T-helper 1 cell (primary cell): Measurements from ENCODE around the gene ATF7IP.
"Not testable (repeated sequence)": the region's sequence is repeated elsewhere in the genome, so short reads cannot be mapped to it uniquely, and the experiment has no call there.

Experiments used
- DNase-seq, 5 donors: peaks; one replicate each; pipeline ENCODE4 v3.0.0-alpha.2; 2012 to 2020

The ATF7IP gene

GRCh38 chr12:14369311-14369710, 3.8 kb downstream of the ATF7IP start:
- DNase-seq = peak in 1 of 5 donors; percentile 4

DNA sequence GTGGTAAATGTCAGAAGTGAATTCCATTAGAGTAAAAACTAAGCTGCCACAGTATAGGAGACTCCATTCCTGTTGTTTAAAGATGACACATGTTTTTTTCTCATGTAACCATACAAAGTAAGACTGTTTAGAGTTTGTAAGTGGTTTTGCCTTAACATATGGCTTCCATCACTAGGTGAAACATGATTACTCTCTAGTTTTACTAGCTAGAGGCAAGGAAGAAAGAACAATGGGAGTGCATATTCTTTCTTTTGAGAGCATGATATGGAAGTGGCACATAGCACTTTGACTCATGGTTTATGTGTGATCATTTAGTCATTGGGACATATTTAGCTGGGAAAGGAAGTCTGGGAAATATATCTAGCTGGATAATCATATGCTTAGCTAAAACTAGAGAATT, 7.7 kb downstream of the ATF7IP start:
- DNase-seq = no peak

DNA sequence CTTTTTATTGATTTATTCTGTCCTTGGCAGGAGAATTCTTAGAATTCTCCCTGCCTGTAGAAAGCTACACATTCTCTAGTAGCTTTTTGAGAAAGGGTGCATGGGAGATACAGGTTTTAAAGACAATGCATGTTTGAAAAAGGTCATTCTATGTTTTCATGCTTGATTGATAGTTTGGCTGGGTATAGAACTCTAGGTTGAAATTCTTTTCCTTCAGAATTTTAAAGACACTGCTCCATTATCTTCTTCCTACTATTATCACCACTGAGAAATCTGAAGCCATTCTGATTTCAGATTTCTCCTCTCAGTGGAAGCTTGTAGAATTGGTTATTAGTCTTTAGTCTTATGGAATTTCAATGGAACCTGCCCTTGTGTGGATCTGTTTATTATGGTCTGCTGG, 14.0 kb downstream of the ATF7IP start:
- DNase-seq = no peak

GRCh38 chr12:14384783-14385638, 19.5 kb downstream of the ATF7IP start:
- peak; percentile 15 to 96 (median 53) for DNase-seq

DNA sequence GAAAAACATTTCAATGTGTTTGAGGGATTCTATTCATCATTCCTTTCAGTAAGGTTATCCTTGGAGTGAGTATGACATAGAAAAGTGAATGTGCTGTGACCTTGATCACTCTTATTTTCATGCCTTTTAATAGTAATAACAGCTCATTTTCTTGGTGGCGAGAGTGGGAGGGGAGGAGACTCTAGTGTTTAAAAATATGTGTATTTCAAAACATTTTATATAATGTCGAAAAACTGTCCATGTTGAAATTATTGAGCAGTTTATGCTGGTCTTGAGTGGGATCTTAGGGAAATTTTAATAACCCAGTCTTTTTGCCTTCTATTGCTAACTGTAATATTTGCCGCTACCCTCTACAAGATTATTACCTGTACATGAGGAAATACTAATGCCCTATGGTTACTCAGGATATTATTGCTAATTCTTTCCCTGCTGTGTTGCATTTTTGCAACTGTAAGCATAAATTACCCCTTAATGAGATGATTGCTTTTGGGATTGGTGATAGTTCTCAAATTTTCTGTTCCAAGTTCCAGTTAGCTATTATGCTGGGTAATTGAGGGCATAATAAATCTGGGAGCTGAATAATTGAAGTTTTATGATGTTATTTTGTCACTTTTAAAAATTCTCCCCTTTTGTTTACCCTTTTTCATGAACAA, 21.9 kb downstream of the ATF7IP start:
- DNase-seq = no peak

DNA sequence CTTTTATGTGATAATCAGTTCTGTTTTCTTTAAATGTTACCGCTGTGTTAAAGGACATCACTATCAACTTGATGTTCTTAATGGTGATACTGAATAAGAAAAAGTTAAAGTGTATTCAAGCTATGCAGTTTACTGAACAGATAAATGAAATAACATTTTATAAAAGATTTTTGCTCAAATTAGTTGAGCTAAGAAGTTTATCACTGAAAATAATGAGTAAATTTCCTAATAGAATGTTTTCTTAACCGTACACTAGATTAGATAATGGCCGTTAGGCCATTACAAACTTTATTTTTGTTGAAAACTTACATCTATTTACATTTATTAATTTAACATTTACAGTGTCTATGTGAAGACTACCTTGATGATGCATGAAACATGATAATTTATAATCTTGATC, 25.0 kb downstream of the ATF7IP start:
- no peak for DNase-seq

- DNase-seq = no peak
Measured at GRCh38 chr12:14390870-14391530, 25.5 kb downstream of the ATF7IP start.

- DNase-seq = no peak
Measured at GRCh38 chr12:14393751-14394150, 28.3 kb downstream of the ATF7IP start.

DNA sequence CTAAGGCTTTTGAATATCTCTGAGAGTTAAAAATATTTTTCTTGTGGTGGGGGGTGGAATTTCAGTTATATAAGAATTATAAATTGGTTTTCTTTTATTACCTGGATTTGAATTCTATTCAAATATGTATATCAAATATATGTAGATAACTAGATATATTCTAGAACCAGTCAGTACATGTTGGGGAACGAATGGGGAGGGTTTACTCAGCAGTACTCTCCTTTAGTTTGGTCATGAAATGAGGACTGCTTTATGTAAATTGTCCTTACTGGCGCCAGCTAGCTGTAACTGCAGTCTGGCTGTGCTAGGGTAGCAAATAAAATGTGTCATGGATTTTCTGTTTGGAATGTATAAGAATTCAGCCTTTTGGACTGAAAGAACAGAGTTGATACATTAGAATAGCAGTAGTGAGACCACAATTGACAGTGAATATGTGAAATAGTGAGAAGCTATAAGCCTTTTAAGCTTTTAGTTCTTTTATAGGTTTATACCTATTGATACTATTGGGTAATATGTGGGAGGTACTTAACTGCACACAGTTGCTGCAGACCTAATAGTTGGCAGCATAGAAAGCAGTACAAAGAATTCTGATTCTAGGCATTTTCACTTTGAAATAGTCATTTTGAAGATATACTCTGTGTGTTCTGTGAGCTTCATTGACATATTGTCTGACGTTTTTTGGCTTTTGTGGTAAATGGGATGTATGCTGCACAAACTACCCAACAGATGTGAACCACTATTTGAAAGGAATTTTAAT, 29.0 kb downstream of the ATF7IP start:
- DNase-seq = peak in 2 of 5 donors; percentile 27 to 86

DNA sequence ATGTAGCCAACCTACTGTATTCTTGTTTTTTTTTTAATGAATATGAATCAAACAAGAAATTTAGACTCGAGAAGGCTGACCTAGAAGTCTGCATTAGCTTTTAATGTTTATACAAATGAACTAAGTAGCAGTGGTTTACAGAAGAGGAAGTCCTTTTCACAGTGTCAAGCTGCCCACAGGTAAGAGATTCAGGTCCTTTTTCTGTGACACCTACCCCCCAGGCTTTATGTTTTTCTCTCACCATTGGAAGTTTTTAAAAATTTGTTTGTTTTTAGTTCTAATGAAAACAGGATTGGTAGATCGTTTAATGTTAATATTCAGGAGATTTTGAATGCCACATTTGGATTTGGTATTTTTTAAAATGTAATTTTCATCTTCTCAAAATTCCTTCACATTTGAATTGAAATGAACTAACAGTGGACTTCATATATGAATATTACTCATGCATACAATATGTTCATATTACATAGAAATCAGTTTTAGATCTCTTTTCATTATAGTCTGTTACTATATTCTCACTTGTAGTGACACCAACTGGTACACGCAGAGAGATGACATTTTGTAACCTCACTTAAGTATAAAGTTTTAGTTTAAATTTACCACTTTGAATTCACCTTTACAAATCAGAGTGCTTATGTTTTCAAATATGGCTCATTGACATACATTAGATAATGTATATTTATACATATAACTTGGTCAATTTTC, 29.7 kb downstream of the ATF7IP start:
- no peak for DNase-seq

GRCh38 chr12:14396071-14396470, 30.6 kb downstream of the ATF7IP start:
- DNase-seq = peak in 1 of 5 donors; percentile 80

- peak in 1 of 5 donors; percentile 45 for DNase-seq
Measured at GRCh38 chr12:14399871-14400270, 34.4 kb downstream of the ATF7IP start.

- DNase-seq = peak in 1 of 5 donors; percentile 55
Measured at GRCh38 chr12:14400599-14400998, 35.1 kb downstream of the ATF7IP start.

- DNase-seq = not testable (repeated sequence)
Measured at GRCh38 chr12:14401267-14401666, 35.8 kb downstream of the ATF7IP start.

DNA sequence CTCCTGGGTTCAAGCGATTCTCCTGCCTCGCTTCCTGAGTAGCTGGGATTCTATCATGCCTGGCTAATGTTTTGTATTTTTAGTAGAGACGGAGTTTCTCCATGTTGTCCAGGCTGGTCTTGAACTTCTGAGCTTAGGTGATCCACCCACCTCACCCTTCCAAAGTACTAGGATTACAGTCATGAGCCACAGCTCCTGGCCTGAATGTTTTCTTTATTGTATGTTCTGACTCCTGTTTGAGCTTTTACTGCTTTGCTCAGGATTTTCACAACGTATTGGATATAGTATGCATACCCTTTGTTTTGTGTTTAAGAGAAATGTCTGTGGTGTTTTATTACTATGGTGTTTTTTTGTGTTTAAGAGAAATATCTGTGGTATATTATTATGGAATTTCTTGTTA, 37.2 kb downstream of the ATF7IP start:
- no peak for DNase-seq

- DNase-seq = no peak
Measured at GRCh38 chr12:14403293-14403692, 37.8 kb downstream of the ATF7IP start.

DNA sequence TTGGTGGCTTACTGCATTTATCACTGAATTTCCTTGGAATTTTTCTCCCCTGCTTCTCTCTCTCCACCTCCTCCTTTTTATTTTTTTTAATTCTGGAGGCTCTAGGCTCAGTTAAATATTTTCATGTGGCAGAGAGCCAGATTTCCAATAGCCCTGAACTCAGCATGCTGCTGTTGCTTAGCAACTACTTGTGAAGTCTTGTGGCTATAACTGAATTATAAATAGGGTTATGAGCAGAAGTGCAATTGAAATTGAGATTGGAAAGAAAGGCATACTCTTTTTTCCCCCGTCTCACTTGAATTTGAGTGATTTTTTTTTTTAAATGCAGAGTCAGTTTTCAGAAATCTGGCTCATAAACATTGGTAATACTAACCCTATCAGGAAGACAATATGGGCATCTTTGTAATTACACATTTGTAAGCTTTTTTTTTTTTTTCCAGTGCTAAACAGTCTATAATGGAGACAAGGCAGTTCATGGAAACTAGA, 38.3 kb downstream of the ATF7IP start:
- peak in 1 of 5 donors; percentile 38 for DNase-seq

DNA sequence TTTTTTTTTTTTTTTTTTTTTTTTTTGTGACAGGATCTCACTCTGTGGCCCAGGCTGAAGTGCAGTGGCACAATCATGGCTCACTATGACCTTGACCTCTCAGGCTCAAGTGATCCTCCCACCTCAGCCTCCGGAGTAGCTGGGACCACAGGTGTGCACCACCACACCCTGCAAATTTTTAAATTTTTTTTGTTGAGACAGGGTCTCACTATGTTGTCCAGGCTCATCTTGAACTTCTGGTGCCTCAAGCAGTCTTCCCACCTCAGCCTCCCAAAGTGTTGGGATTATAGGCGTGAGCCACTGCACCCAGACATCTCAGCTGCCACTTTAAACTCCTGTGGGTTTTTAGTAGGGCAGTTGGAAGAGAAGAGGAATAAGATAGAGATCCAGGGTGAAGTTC, 39.9 kb downstream of the ATF7IP start:
- DNase-seq = not testable (repeated sequence)

DNA sequence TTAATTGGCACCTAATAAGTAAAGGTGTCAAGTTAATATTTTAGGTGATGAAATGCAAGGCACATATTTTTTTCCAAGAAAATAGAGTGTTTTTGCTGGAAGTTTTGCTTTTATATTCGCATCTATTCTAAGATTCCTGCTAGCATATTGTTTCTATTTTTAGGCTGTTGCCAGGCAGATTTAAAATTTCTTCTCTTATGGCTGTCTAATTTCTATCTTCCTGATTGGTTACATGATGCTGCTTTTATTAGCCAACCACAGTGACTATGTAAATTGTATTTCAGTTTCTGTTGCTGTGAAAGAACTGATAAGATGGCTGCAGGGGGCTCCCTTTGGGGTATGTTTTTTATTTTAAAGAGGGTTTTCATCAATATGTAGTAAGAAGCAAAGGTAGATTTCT, 42.7 kb downstream of the ATF7IP start:
- no peak for DNase-seq

GRCh38 chr12:14410177-14410576, 44.7 kb downstream of the ATF7IP start:
- DNase-seq = no peak

DNA sequence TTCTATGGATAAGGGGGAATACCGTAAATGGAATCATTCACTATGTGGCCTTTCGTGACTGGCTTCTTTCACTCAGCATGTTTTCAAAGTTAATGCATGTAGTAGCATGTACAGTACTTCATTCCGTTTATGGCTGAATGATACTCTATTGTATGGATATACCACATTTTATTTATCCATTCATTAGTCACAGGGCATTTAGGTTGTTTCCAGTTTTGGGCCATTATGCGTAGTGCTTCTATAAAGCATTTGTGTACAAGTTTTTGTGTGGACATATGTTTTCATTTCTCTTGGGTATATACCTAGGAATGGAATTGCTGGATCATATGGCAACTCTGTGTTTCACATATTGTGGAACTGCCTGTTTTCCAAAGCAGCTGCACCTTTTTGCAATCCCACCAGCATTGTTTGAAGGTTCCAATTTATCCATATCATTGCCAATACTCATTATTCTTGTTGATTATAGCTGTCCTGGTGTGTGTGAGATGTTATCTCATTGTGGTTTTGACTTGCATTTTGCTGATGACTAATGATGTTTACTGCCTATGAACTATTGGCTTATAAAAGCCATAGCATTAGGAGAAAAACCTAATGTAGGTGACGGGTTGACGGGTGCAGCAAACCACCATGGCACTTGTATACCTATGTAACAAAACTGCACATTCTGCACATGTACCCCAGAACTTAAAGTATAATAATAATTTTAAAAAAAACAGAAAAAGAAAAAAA, 45.5 kb downstream of the ATF7IP start:
- peak in 1 of 5 donors; percentile 68 for DNase-seq
